ENCODE measurements around the gene ABCA10. TPM values are rescaled to one million over a fixed set of nuclear protein-coding genes. Genes with fewer than 3 reads are reported as not detected.
"Not testable (repeated sequence)": the region's sequence is repeated elsewhere in the genome, so short reads cannot be mapped to it uniquely, and the experiment has no call there.

The ABCA10 gene
- 10 to 100 TPM in 6 of 12 donors, 1 to 10 TPM in 5, not detected in 1; 4.2 to 28.2 (median 12.8) TPM for polyA plus RNA-seq (ENCODE audit: insufficient read length in 12 of 12)
- long read RNA-seq, donor 1, partial matches to known transcripts: 0 of 1 reads
- long read RNA-seq, donor 1, other reads (novel, unspliced or antisense): 0 of 1 reads
- long read RNA-seq, donor 2: 0 reads
- long read RNA-seq, donor 3, partial matches to known transcripts: 0 of 1 reads
- long read RNA-seq, donor 3, other reads (novel, unspliced or antisense): 0 of 1 reads
- long read RNA-seq, donor 4: 0 reads
- long read RNA-seq, donor 5: 0 reads
- long read RNA-seq, donor 6: 0 reads
- long read RNA-seq, donor 7: 0 reads
- long read RNA-seq, donor 8: 0 reads
- long read RNA-seq, donor 9: 0 reads
- long read RNA-seq, donor 10: 0 reads
- long read RNA-seq, donor 11: 0 reads

- peak; percentile 65 for DNase-seq
Measured at GRCh38 chr17:69228576-69228975, at the start of gene ABCA10. ABCA10 (minus strand) TSS chr17:69228824; CDS start chr17:69225358, 3,466 bp downstream.

GRCh38 chr17:69276279-69276678 is 47.7 kb upstream of the ABCA10 start:
- not testable (repeated sequence) for DNase-seq

GRCh38 chr17:69275751-69276150 is 47.1 kb upstream of the ABCA10 start:
- no peak for DNase-seq

DNA sequence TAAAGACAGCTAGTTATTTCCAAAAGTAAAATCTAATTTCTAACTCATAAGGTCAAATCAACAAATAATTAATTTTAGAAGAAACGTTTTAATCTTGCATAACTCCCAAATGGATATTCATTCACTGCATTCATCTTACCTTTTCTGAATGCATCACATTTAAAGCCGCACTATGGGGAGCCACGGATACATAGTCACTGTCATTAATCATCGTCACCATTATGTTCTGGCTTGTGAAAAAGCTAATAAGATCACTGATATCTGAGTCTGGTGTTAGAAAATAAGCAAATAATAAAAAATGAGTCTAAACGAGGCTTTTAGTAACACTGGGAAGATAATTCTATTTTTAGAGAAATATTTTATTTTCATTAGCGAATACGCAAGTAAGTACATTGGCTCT is 42.4 kb upstream of the ABCA10 start:
- no peak for DNase-seq

- peak; percentile 25 for DNase-seq
Measured at GRCh38 chr17:69269131-69269998, 40.7 kb upstream of the ABCA10 start.

- no peak for DNase-seq
Measured at GRCh38 chr17:69268543-69269014, 40.0 kb upstream of the ABCA10 start.

- DNase-seq: no peak
Measured at GRCh38 chr17:69267219-69267618, 38.6 kb upstream of the ABCA10 start.

- DNase-seq: no peak
Measured at GRCh38 chr17:69265873-69266272, 37.2 kb upstream of the ABCA10 start.

DNA sequence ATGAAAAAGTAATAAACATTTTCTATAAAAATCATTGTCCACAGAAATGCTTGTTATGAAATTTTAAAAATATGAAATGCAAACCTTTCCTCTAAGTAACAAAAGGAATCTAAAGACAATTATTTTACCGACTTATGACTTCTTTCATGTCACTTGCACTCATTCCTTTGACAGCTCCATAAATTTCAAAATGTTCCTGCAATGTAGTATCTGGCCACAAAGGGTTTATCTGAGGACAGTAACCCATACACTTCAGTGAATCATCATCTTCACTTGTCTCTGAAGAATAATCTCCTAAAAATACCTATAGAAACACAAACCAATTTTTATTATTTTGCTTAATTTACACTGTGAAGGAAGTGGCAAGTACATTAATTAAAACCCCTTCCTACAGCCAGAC is 25.6 kb upstream of the ABCA10 start:
- DNase-seq: no peak

- DNase-seq: no peak
Measured at GRCh38 chr17:69250641-69251040, 22.0 kb upstream of the ABCA10 start.

- DNase-seq: peak; percentile 67
Measured at GRCh38 chr17:69246726-69247375, 18.2 kb upstream of the ABCA10 start.

DNA sequence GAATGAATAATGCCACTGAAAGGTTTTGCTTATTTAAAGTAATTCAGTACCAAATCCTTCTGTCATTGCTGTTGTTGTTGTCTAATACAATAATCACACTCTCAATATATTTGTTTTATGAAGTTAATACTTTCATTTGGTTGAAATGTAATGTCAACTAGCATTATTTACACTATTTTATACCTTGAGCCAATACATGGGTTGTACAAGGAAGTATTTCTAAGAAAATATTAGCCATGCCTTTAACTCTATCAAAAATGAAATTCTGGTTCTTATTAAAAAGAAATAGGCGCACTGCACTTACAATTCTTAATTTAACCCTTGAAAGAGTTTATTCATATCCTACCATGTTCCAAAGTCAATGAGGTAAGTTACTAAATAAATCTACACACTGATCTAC is 17.6 kb upstream of the ABCA10 start:
- no peak for DNase-seq

DNA sequence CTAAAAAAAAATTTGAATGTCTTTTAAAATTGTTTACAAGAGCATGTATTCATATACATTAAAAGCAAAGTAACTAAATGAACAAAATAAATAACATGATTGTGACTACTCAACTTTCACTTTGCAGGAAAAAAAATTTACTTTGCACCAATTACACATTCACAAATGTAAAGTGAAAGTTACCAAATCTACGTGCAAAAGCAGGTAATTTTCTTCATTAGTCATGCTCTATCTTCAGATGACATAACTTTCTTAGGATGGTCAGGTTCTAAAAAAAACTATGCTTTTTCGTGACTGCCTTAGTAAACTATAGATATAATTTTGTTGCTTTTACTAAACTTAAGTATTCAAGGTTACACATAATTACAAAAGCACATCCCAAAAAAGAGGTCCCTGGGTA is 17.0 kb upstream of the ABCA10 start:
- no peak for DNase-seq

DNA sequence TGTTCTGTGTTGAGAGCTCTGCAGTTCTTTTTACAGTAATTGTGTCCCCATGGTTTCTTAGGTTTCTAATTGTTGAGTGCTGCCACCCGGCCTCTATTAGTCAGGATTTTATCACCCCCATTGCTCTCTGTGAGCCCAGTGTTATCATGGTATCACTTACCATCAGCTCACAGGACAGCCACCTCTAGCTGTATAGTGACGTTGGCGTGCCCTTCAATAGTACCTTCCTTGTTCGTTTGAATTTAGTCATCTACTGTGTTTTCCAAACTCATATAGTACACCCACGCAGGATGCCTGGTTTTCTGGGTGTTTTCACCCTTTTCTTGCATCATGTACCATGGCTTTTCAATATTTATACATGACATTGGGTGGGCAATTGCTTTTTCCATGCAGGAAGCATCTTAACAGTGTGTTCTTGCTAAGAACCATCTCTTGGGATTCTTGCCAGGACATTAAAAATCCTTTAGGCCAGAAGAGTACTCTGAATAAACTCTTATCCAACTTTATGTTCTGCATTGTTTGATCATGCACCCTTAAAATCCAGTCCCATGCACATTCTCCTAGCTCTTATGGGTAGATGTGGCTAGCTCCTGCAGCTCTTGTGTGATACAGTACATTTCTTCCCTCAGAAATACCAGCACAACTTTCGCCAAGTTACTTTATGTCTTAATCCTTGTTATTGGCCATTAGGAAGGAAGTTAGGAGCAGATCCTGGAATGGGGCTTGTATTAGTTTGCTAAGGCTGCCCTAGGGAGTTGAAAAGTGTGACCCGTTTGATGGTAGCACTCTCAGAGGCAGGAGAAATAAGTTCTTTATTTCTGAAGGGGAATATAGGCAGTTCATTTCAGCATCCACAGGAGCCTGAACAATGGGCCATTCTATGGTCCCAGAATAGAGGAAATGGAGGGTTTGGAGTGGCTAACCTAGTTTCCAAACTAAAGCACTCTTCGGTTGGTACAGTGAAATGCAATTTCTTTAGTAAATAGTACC is 11.3 kb upstream of the ABCA10 start:
- DNase-seq: no peak

DNA sequence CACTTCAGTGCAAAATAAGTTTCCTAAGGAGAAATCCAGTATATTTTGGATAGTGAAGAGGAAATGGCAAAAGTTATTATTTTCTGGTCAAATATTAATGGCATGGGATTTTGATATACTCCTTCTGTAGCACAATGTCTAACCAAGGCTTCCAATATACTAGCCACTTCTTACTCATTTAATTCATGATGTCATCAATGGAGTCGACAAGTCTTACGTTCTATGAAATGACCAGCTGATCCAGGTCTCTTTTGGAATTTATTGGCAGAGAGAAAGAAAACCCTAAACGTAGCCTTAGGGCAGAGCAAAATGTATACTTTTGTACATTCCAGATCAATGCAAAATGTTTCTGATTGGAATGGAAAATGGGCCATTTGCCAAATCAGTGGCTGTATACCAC is 8.3 kb upstream of the ABCA10 start:
- DNase-seq: no peak

DNA sequence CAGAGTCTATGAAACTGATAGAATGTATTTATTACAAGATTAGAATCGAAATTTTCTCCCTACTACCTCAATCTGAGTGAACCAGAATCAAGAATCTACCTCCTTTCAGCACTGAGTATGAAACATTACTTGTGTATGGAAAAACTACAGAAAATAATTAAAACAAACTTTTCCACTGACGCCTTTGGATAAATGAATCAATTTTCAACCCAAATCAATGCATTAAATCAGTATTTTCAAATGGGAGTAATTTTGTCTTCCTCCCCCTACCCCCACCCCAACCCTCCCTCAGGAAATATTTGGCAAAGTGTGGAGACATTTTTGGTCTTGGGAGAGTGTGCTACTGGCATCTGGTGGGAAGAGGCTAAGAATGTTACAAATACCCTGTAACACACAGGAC is 7.8 kb upstream of the ABCA10 start:
- DNase-seq: no peak

GRCh38 chr17:69235338-69236058 is 6.9 kb upstream of the ABCA10 start:
- DNase-seq: peak; percentile 83

DNA sequence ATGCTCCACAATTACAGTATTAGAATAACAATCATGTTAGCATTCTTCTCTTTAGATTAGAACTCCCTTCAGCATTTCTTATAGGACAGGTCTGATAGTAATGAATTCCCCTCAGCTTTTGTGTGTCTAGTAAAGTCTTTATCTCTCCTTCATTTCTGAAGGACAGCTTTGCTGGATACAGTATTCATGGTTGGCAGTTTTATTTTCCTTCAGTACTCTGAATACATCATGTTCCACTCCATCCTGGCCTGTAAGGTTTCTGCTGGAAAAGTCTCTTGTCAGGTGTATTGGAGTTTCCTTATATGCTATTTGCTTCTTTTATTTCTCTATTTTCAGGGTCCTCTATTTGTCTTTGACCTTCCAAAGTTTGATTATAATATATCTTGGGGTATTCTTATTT is 4.0 kb upstream of the ABCA10 start:
- no peak for DNase-seq

GRCh38 chr17:69231521-69231920 is 2.9 kb upstream of the ABCA10 start:
- DNase-seq: no peak

- DNase-seq: no peak
Measured at GRCh38 chr17:69230939-69231338, 2.3 kb upstream of the ABCA10 start.

All from muscle of arm (tissue), 14 donors.